Cardiac fibroblast (primary cell): Measurements from ENCODE around the gene PPP2CA.
"Not testable (repeated sequence)": the region's sequence is repeated elsewhere in the genome, so short reads cannot be mapped to it uniquely, and the experiment has no call there.

Experiments
- DNase-seq, 2 donors: peaks; one replicate each; pipeline versions ENCODE4 v3.0.0 to v3.0.0-alpha.2; 2010; ENCODE audit warnings: low read depth in 2 of 2
- H3K4me3 ChIP-seq, 2 donors: replicated peaks in 1 of 2; 1 replicate in 1 of 2; 2 replicates in 1 of 2; pipeline ENCODE4 v1.5.1; 2011; ENCODE audit warnings: low read depth in 2 of 2, low read length in 2 of 2, mild to moderate bottlenecking in 2 of 2, moderate library complexity in 1 of 2
- TF ChIP-seq, protein P1 (sequence below): IDR thresholded peaks from one replicate; pipeline ENCODE4 v1.5.1; 2011; ENCODE audit warnings: low read depth, mild to moderate bottlenecking, low read length, inconsistent platforms

PPP2CA gene

DNA sequence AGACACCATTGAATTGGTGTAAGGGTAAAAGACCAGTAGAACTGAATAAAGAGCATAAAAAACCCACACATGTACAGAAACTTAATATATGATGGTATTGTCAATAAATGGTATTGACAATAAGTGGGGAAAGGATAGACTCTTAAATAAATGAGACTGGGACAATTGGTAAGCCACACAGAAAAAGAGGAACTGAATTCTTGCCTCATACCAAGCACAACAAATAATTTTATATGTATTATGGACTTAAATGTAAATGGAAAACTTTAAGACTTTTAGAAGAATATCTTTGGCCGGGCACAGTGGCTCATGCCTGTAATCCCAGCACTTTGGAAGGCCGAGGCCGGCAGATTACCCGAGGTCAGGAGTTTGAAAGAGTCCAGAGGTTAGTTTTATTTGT lies 37.9 kb upstream of the PPP2CA start:
- TF ChIP-seq, protein P1, sequence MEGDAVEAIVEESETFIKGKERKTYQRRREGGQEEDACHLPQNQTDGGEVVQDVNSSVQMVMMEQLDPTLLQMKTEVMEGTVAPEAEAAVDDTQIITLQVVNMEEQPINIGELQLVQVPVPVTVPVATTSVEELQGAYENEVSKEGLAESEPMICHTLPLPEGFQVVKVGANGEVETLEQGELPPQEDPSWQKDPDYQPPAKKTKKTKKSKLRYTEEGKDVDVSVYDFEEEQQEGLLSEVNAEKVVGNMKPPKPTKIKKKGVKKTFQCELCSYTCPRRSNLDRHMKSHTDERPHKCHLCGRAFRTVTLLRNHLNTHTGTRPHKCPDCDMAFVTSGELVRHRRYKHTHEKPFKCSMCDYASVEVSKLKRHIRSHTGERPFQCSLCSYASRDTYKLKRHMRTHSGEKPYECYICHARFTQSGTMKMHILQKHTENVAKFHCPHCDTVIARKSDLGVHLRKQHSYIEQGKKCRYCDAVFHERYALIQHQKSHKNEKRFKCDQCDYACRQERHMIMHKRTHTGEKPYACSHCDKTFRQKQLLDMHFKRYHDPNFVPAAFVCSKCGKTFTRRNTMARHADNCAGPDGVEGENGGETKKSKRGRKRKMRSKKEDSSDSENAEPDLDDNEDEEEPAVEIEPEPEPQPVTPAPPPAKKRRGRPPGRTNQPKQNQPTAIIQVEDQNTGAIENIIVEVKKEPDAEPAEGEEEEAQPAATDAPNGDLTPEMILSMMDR, result no peak

DNA sequence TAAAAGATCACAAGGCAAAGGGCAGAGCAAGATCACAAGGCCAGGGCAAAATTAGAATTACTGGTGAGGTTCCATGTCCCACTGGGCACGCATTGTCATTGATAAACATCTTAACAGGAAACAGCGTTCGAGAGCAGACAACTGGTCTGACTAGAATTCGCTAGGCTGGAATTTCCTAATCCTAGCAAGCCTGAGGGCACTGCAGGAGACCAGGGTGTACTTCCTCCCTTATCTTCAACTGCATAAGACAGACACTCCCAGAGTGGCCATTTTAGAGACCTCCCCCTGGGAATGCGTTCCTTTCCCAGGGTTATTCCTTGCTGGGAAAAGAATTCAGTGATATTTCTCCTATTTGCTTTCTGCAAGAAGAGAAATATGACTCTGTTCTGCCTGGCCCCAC lies 36.8 kb upstream of the PPP2CA start:
- not testable (repeated sequence) for DNase-seq, H3K4me3 ChIP-seq

More for the DNA sequence above, 37.9 kb upstream of the PPP2CA start:
- no peak overlapping the region for H3K4me3 ChIP-seq
- DNase-seq, result no peak

DNA sequence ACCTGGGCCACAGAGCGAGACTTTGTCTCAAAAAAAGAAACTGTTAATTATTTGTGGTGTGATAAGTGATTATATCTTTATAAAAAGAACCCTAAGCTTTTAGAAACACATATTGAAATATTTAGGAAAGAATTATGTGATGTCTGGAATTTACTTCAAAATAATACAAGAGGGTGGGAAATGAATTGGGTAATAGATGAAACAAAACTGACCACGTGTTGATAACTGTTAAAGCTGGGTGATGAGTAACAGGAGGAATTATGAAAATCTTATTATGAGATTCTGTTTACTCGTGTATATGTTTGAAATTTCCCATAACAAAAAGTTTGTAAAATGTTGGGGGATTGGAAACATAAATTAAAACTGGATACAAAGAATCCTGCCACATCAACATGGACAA lies 33.0 kb upstream of the PPP2CA start:
- TF ChIP-seq, protein P1, result no peak
- peak; percentile 18 to 26 for DNase-seq
- no peak overlapping the region for H3K4me3 ChIP-seq

DNA sequence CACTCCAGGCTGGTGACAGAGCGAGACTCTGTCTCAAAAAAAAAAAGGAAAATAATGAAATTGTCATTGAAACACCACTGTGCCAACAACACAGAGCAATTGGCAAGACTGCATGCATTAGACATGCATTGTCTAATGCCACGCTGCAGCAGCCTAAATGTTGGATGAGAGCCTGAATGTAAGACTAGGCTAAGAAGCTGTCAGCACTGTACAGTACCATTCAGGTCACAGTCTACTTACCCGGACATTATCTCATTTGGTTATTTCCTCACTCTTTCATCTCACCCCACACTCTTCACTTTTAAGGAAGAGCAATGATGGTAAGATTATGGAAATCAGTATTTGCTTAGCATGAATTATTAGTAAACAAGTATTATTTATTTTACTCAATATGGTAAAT lies 31.3 kb upstream of the PPP2CA start:
- TF ChIP-seq, protein P1, result no peak
- DNase-seq, result no peak
- H3K4me3 ChIP-seq, result no peak overlapping the region

DNA sequence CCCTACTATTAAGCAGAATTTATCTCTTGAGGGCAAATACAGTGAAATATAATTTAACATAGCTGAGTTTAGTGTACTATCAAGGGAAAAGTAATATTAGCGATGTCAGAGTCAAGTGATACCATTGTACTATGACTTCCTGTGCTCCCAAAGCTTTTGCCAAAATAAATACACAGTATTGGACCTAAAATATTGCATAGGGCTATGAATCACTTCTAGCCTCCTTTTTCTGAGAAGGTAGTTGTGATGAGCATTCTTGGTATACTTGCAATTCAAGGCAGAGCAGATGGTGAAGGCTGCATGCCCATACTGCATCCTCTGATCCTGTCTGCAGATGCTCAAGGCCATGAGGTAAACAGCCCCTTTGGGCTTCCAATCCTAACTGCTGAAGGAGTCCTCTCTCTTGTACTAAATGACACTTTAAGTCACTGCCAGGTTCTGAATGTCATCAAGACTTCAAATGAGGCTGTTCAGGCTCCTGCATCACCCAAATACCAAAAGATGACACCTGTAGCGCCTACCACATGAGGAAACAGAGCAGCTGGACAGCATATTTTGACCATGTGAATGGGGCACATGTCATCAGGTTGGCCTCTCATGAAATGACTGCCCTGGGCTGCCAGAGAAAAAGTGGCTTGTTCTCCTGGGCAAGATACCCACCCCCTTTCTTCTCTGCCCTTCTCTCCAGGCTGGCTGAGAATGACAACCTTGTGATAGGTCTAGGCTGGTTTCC lies 29.7 kb upstream of the PPP2CA start:
- H3K4me3 ChIP-seq, result no peak overlapping the region
- TF ChIP-seq, protein P1, result no peak
- DNase-seq, result peak; percentile 60 to 88

DNA sequence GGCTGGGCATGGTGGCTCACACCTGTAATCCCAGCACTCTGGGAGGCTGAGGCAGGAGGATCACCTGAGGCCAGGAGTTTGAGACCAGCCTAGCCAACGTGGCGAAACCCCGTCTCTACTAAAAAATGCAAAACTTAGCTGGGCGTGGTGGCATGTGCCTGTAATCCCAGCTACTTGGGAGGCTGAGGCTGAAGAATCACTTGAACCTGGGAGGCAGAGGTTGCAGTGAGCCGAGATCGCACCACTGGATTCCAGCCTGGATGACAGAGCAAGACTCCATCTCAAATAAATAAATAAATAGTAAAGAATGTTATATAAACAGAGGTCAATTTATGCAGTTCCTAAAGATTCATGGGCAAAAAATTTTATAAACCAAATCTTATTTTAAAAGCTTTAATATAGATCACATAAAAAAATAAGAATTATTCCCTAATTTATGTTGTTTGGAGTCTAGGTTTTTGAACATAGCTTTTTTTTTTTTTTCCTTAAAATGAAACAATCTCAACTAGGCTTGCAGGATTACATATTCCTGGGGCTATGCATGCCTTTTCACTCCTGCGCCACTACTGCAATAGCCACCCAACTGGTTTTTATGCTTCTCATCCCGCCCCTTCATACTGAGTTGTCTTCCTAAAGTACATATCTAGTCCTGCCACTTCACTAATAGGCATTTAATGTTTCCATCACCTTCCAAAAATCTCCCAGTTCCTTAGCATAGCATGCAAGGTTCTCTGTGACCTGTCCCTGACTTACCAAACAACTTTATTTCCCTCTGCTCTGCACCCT lies 27.7 kb upstream of the PPP2CA start:
- H3K4me3 ChIP-seq, DNase-seq: not testable (repeated sequence)

DNA sequence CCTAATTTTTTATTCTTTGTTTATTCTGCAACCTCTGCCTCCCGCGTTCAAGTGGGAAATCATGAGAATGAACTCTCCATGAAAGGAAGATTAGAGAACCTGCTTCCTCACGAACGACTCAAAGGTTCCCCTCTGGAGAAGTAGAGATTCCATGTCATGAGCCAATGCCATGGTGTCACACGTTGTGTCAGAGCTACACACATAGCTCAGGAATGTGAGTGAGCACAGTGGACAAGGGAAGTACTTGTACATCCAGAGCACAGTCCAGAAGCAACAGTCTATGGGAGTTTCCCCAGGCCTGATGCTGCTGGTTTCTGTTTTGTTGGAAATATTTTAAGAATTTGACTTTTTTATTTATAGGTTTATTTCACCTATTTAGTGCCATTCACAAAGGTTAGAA lies 26.8 kb upstream of the PPP2CA start:
- peak; percentile 62 to 95 for DNase-seq
- H3K4me3 ChIP-seq, result no peak overlapping the region
- TF ChIP-seq, protein P1, result no peak
